Endothelial cell of umbilical vein (primary cell): ENCODE results near the gene INTS11. TPM values are rescaled to one million over a fixed set of nuclear protein-coding genes. Genes with fewer than 3 reads are reported as not detected.

Source experiments
- BruUV-seq: library from RNA; stranded (reverse); fragments of 400-500 nt; replicated peaks from 2 replicates; lab custom pipeline; 2021; lab: Mats Ljungman, UMichigan
- CTCF ChIA-PET: fragments of 300-600, 350-600 bp; sonication (Branson Sonifier 250); formaldehyde crosslinking; loops from one replicate; lab custom pipeline; 2021; ENCODE audit warnings: antibody characterized with exemption, inconsistent platforms; lab: Charles Lee
- POLR2A ChIA-PET: fragments of 300-600, 350-600 bp; sonication (Branson Sonifier 250); formaldehyde crosslinking; loops from one replicate; lab custom pipeline; 2021; ENCODE audit warnings: antibody characterized with exemption, inconsistent platforms; lab: Charles Lee
- DNase-seq: peaks from one replicate; pipeline ENCODE4 v3.0.0-alpha.2; 2011; ENCODE audit warnings: low read depth, low spot score
- FAIRE-seq: peaks from 2 replicates; lab custom pipeline; 2011; peaks lifted over from hg19 to GRCh38; lab: Jason Lieb, UNC
- H2AFZ ChIP-seq: 2 replicates; pipeline ENCODE4 v1.6.0; 2012; ENCODE audit warnings: low read depth, low read length, control low read depth, inconsistent platforms
- H3K27ac ChIP-seq: 2 replicates; pipeline ENCODE4 v1.5.1; 2011; ENCODE audit warnings: low read depth, mild to moderate bottlenecking, control low read depth, low read length, moderate library complexity; ENCODE audit not compliant: insufficient read depth
- H3K27me3 ChIP-seq, 2 experiments: 2 replicates each; pipeline versions ENCODE4 v1.6.0 to v1.6.1; 2011; ENCODE audit warnings: low read length in 2 of 2, mixed read lengths in 1 of 2; ENCODE audit not compliant: control insufficient read depth in 2 of 2, insufficient read depth in 2 of 2
- H3K36me3 ChIP-seq, 2 experiments: 2 replicates in 1 of 2; 3 replicates in 1 of 2; pipeline ENCODE4 v1.5.1; 2011; ENCODE audit warnings: low read length in 2 of 2, mild to moderate bottlenecking in 1 of 2, moderate library complexity in 1 of 2; ENCODE audit not compliant: control insufficient read depth in 2 of 2, insufficient read depth in 2 of 2; ENCODE audit errors: extremely low read depth in 1 of 2
- H3K4me1 ChIP-seq: 3 replicates; pipeline ENCODE4 v1.5.1; 2011; ENCODE audit warnings: mild to moderate bottlenecking, low read length; ENCODE audit not compliant: control insufficient read depth, insufficient read depth; ENCODE audit errors: extremely low read depth
- H3K4me2 ChIP-seq: 2 replicates; pipeline ENCODE4 v1.6.1; 2011; ENCODE audit warnings: low read length, control low read depth, mixed read lengths; ENCODE audit not compliant: insufficient read depth
- H3K4me3 ChIP-seq, 3 experiments: fragments of 200-600 bp in 1 of 3; sonication (generic), shearing (Covaris generic) in 1 of 3; replicated peaks in 1 of 3; 2 replicates each; pipeline ENCODE4 v1.5.1; 2011 to 2016; ENCODE audit warnings: control low read depth in 3 of 3, low read length in 3 of 3, mild to moderate bottlenecking in 2 of 3, inconsistent platforms in 1 of 3, low read depth in 1 of 3, moderate library complexity in 1 of 3; ENCODE audit not compliant: insufficient read depth in 1 of 3
- H3K79me2 ChIP-seq: 2 replicates; pipeline ENCODE4 v1.6.0; 2012; ENCODE audit warnings: low read length, inconsistent platforms; ENCODE audit not compliant: control insufficient read depth, insufficient read depth
- H3K9ac ChIP-seq: replicated peaks from 2 replicates; pipeline ENCODE3; 2011; ENCODE audit warnings: low read length, control low read depth; ENCODE audit not compliant: insufficient read depth; ENCODE audit errors: extremely low read depth
- H3K9me1 ChIP-seq: replicated peaks from 3 replicates; pipeline ENCODE4 v1.6.0; 2011; ENCODE audit warnings: mild to moderate bottlenecking, low read length; ENCODE audit not compliant: control insufficient read depth, insufficient read depth; ENCODE audit errors: extremely low read depth
- H3K9me3 ChIP-seq: replicated peaks from 2 replicates; pipeline ENCODE4 v1.5.1; 2012; ENCODE audit warnings: low read length, inconsistent platforms; ENCODE audit not compliant: control insufficient read depth, insufficient read depth
- H4K20me1 ChIP-seq: replicated peaks from 2 replicates; pipeline ENCODE3; 2011; ENCODE audit warnings: mild to moderate bottlenecking, low read length; ENCODE audit not compliant: control insufficient read depth, insufficient read depth; ENCODE audit errors: extremely low read depth
- CTCF ChIP-seq, 2 donors: IDR thresholded peaks; 1 replicate in 1 of 2; 2 replicates in 1 of 2; pipeline ENCODE4 v1.5.1; 2011; ENCODE audit warnings: low read length in 2 of 2, mild to moderate bottlenecking in 2 of 2, moderate library complexity in 2 of 2, control low read depth in 1 of 2, inconsistent platforms in 1 of 2, low read depth in 1 of 2; ENCODE audit not compliant: insufficient read depth in 1 of 2; ENCODE audit errors: extremely low read depth in 1 of 2
- EZH2 ChIP-seq: IDR thresholded peaks from 2 replicates; pipeline ENCODE4 v1.6.1; 2012; ENCODE audit warnings: borderline replicate concordance, low read depth, mild to moderate bottlenecking, moderate library complexity, low read length, inconsistent platforms; ENCODE audit not compliant: severe bottlenecking
- FOS ChIP-seq: IDR thresholded peaks from 2 replicates; pipeline ENCODE4 v1.6.1; 2011; ENCODE audit warnings: mild to moderate bottlenecking, low read length, moderate library complexity, borderline replicate concordance; ENCODE audit not compliant: insufficient read depth
- GATA2 ChIP-seq: IDR thresholded peaks from 2 replicates; pipeline ENCODE4 v1.7.0; 2011; ENCODE audit warnings: low read depth, mild to moderate bottlenecking, moderate library complexity, mixed read lengths, low read length; ENCODE audit not compliant: insufficient read length, insufficient read depth
- JUN ChIP-seq: IDR thresholded peaks from 2 replicates; pipeline ENCODE4 v1.6.1; 2011; ENCODE audit warnings: borderline replicate concordance, low read depth; ENCODE audit not compliant: insufficient read length, insufficient read depth
- MAX ChIP-seq: IDR thresholded peaks from 2 replicates; pipeline ENCODE4 v1.6.1; 2011; ENCODE audit not compliant: insufficient read depth, insufficient read length
- MYC ChIP-seq: IDR thresholded peaks from one replicate; pipeline ENCODE4 v1.6.1; 2011; ENCODE audit warnings: mild to moderate bottlenecking, low read depth, low read length
- POLR2A ChIP-seq: IDR thresholded peaks from 2 replicates; pipeline ENCODE4 v1.6.1; 2012; ENCODE audit warnings: low read depth, mild to moderate bottlenecking, control low read depth, low read length
- POLR2AphosphoS5 ChIP-seq: IDR thresholded peaks from 2 replicates; pipeline ENCODE4 v1.6.1; 2012; ENCODE audit warnings: low read depth, mild to moderate bottlenecking, control low read depth, low read length, moderate library complexity; ENCODE audit not compliant: insufficient read depth
- dilution Hi-C: fragments of 300-500 bp; cut with MboI; formaldehyde crosslinking; loops from one replicate; pipeline ENCODE4 v1.15.0; 2019; ENCODE audit warnings: low sequenced_read_pairs; ENCODE audit not compliant: extremely low pct_ligation_motif_present
- intact Hi-C: fragments of 100-400 bp; cut with micrococcal nuclease; formaldehyde crosslinking; loops from one replicate; pipeline ENCODE4 v1.10.0; 2022
- polyA plus RNA-seq, 4 experiments: library from polyadenylated mRNA; depleted of rRNA in 3 of 4; stranded (reverse) in 3 of 4; unstranded in 1 of 4; fragments of >200 nt; gene quantifications; 2 replicates each; pipeline versions ENCODE4 v1.2.1 to v1.2.3, GENCODE V29; 2011 to 2012; ENCODE audit warnings: missing spikeins in 1 of 4
- total RNA-seq: library from RNA; stranded (reverse); gene quantifications from 2 replicates; pipeline ENCODE4 v1.2.3, GENCODE V29; 2021

INTS11 gene
- total and polyA plus RNA-seq, 2 donors (not counting 3 experiments of a cell fraction or from before 2014, with no cell fraction given), result 132 to 222 TPM

GRCh38 chr1:1346501-1346890 lies 22.0 kb upstream of the INTS11 start:
- no peak overlapping the region for H3K4me3 ChIP-seq
- no TSS peak for BruUV-seq
- no peak overlapping the region for H3K4me2 ChIP-seq

More at GRCh38 chr1:1346501-1346890, 22.0 kb upstream of the INTS11 start:
- ChIA-PET POLR2A (no interaction called here), CTCF (interaction anchor here (0.6 to 2.0 kb wide), 3 partner anchors 26 to 123 kb away, joined by 3 to 6 read pairs (median 4); no protein-coding TSS in a partner anchor)
- Histone ChIP-seq H3K9ac (no peak overlapping the region), H2AFZ (no peak overlapping the region), H3K9me1 (no peaks in the 10 kb centered on the region), H3K36me3 (peaks cover 0 to 2% of the 10 kb centered on the region in 2 experiments), H3K27ac (no peak overlapping the region), H4K20me1 (no peaks in the 10 kb centered on the region), H3K27me3 (no peaks in the 10 kb centered on the region), H3K9me3 (no peaks in the 10 kb centered on the region), H3K4me1 (peaks cover 10% of the 10 kb centered on the region), H3K79me2 (peaks cover 33% of the 10 kb centered on the region)
- dilution Hi-C loops, result no loop called here
- intact Hi-C loops, result no loop called here
- FAIRE-seq (no peak), DNase-seq (no peak)
- TF ChIP-seq GATA2 (no peak), POLR2A (no peak), MAX (no peak), FOS (no peak), CTCF (IDR thresholded peaks at IDR 0.05; ENCODE audit: extremely low read depth in 1 of 2, insufficient read depth in 1 of 2, low read depth in 1 of 2, low read length in 2 of 2) (no peak), EZH2 (no peak), MYC (no peak), POLR2AphosphoS5 (no peak), JUN (no peak)
